Stomach (tissue), 9 donors: ENCODE data around the gene CADM2. TPM values are rescaled to one million over a fixed set of nuclear protein-coding genes. Genes with fewer than 3 reads are reported as not detected.

Experiments used
- DNase-seq, 2 donors: peaks; one replicate each; pipeline versions ENCODE4 v3.0.0 to v3.0.0-alpha.2; 2013 to 2019
- H3K27ac ChIP-seq, 5 donors: fragments of 200-600 bp in 4 of 5; sonication (generic) in 4 of 5; one replicate each; pipeline ENCODE4 v1.5.1; 2013 to 2019; ENCODE audit warnings: mild to moderate bottlenecking in 1 of 5, moderate library complexity in 1 of 5
- H3K27me3 ChIP-seq, 3 donors: fragments of 200-600 bp; sonication (generic); one replicate each; pipeline ENCODE4 v1.5.1; 2017 to 2019; ENCODE audit warnings: mixed run types in 1 of 3
- H3K36me3 ChIP-seq, 4 donors: fragments of 200-600 bp; sonication (generic); 1 replicate in 3 of 4; 2 replicates in 1 of 4; pipeline ENCODE4 v1.5.1; 2016 to 2019
- H3K4me1 ChIP-seq, 4 donors: fragments of 200-600 bp; sonication (generic); one replicate each; pipeline ENCODE4 v1.5.1; 2016 to 2019
- H3K4me3 ChIP-seq, 4 donors: fragments of 200-600 bp; sonication (generic) in 3 of 4; one replicate each; pipeline ENCODE4 v1.5.1; 2016 to 2019; ENCODE audit warnings: mild to moderate bottlenecking in 1 of 4
- H3K9me3 ChIP-seq, 4 donors: fragments of 200-600 bp; sonication (generic); one replicate each; pipeline ENCODE4 v1.5.1; 2016 to 2019
- EP300 ChIP-seq: sonication (generic); formaldehyde crosslinking; IDR thresholded peaks from one replicate; pipeline ENCODE4 v1.6.1; 2017; ENCODE audit warnings: antibody characterized with exemption
- POLR2A ChIP-seq, 4 donors: fragments of 450-650 bp; IDR thresholded peaks; one replicate each; pipeline ENCODE4 v1.6.1; 2016; ENCODE audit warnings: antibody characterized with exemption in 4 of 4, control low read depth in 2 of 4, mild to moderate bottlenecking in 1 of 4, moderate library complexity in 1 of 4
- POLR2AphosphoS5 ChIP-seq, 3 donors: sonication (generic); formaldehyde crosslinking; IDR thresholded peaks; one replicate each; pipeline ENCODE4 v1.6.1; 2016; ENCODE audit warnings: antibody characterized with exemption in 3 of 3
- WGBS, 5 donors: extraction: QIAGEN DNeasy Blood & Tissue Kit in 3 of 5; methylation state at CpG; one replicate each; pipeline versions ENCODE4 v1.1.5 to v1.1.7; 2013 to 2018; 5-methylcytosine and 5-hydroxymethylcytosine counted together
- intact Hi-C: fragments of 100-400 bp; cut with DNase I; formaldehyde crosslinking; loops from one replicate; pipeline ENCODE4 v1.15.1; 2023; ENCODE audit warnings: low total_unique reads
- polyA plus RNA-seq, 3 donors: library from polyadenylated mRNA; stranded (reverse); fragments of 200-250 nt; gene quantifications; one replicate each; pipeline ENCODE4 v1.2.3, GENCODE V29; 2013
- total RNA-seq, 5 donors: library from RNA; depleted of rRNA; stranded (reverse); fragments of >200 nt; gene quantifications; one replicate each; pipeline versions ENCODE4 v1.1.0 to v1.2.3, GENCODE V29; 2014 to 2016
- TF ChIP-seq, protein P1 (sequence below), 7 experiments: fragments of 450-650 bp in 4 of 7; fragments of 200-600 bp in 3 of 7; sonication (generic) in 3 of 7; IDR thresholded peaks; one replicate each; pipeline ENCODE4 v1.5.1; 2016 to 2019; ENCODE audit warnings: antibody characterized with exemption in 7 of 7, control low read depth in 2 of 7, mild to moderate bottlenecking in 1 of 7
- donor health status: healthy with polysubstance abuse.
- donor health status: Bipolar disorder and iron deficiency.
- donor health status: healthy.

Gene CADM2
- total and polyA plus RNA-seq, 8 donors: 0.29 to 8.1 (median 2.0) TPM; not detected in 1

DNA sequence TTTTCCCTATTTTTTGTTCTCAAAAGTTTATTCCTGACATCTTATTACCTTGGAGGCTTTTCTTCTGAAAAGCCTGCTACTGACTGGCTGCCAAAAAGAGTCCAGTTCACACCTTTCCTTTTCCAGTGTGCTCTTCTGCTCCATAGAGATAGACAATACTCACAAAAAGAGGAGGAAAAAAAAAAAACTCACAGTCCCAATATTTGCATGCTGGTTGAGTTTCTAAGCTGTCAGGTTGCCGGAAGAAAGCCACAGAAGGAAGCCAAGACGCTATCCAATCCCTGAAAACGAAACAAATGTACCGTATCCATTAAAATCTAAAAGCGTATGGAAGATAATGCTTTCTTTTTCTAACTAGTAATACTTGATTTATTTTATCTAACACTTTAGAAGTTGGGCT, 299.5 kb downstream of the CADM2 start:
- DNase-seq: no peak
- WGBS, 5 donors: 64 to 77% (median 72%) methylated on average over 5 of the region's 5 CpGs
- intact Hi-C loops: no loop called here
- H3K9me3 ChIP-seq: no peaks in the 10 kb centered on the region
- H3K36me3 ChIP-seq: no peaks in the 10 kb centered on the region
- H3K4me1 ChIP-seq: no peaks in the 10 kb centered on the region
- H3K4me3 ChIP-seq: no peak overlapping the region
- H3K27ac ChIP-seq: no peak overlapping the region
- no peaks in the 10 kb centered on the region for H3K27me3 ChIP-seq
- TF ChIP-seq EP300 (no peak), POLR2AphosphoS5 (IDR thresholded peaks at IDR 0.05) (no peak), POLR2A (IDR thresholded peaks at IDR 0.05) (no peak)
- TF ChIP-seq, protein P1, sequence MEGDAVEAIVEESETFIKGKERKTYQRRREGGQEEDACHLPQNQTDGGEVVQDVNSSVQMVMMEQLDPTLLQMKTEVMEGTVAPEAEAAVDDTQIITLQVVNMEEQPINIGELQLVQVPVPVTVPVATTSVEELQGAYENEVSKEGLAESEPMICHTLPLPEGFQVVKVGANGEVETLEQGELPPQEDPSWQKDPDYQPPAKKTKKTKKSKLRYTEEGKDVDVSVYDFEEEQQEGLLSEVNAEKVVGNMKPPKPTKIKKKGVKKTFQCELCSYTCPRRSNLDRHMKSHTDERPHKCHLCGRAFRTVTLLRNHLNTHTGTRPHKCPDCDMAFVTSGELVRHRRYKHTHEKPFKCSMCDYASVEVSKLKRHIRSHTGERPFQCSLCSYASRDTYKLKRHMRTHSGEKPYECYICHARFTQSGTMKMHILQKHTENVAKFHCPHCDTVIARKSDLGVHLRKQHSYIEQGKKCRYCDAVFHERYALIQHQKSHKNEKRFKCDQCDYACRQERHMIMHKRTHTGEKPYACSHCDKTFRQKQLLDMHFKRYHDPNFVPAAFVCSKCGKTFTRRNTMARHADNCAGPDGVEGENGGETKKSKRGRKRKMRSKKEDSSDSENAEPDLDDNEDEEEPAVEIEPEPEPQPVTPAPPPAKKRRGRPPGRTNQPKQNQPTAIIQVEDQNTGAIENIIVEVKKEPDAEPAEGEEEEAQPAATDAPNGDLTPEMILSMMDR (IDR thresholded peaks at IDR 0.05): no peak

DNA sequence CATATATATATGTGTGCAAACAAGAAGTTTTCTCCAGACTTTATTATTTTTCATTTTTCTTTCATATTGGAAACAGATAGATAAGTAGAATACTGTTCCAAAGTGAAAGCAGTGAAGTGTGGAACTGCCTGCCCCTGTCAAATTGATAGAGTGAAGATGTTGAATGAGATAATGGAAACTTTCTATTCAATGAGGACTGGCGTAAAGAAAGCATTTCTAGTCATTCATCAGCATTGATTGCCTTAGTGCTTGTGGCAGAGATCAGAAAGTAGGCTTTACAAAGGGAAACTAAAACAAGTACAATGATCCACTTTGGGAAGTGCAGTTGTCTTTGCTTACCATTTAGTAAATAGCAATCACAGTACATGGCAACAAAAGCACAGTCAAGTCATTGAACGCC, 300.0 kb downstream of the CADM2 start:
- H3K4me1 ChIP-seq: no peaks in the 10 kb centered on the region
- H3K4me3 ChIP-seq: no peak overlapping the region
- 53 to 69% (median 67%) methylated on average over 2 of the region's 2 CpGs for WGBS, 5 donors
- H3K27me3 ChIP-seq: no peaks in the 10 kb centered on the region
- no peaks in the 10 kb centered on the region for H3K9me3 ChIP-seq
- DNase-seq: no peak
- TF ChIP-seq, protein P1 (IDR thresholded peaks at IDR 0.05): no peak
- TF ChIP-seq EP300 (no peak), POLR2AphosphoS5 (IDR thresholded peaks at IDR 0.05) (no peak), POLR2A (IDR thresholded peaks at IDR 0.05) (no peak)
- H3K27ac ChIP-seq: no peak overlapping the region
- H3K36me3 ChIP-seq: no peaks in the 10 kb centered on the region
- intact Hi-C loops: no loop called here

DNA sequence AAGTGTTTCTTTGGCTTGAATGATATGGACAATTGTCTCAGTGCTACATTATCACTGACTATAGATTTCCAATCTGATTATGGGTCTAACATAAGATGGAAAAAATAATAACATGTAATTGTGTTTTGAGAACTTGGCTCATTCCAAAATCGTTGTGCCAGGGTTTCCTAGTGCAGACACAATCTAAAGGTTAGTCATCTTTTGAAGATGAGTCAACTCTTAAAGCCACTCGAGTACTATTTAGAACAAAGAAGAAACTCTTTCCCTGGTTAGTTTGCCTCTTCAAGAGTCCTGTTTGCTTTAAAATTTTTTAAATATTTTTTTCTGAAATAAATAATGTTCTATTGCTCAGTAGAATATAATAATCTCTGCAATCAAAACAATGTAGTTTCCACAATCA, 301.0 kb downstream of the CADM2 start:
- 54 to 69% (median 62%) methylated on average over 2 of the region's 2 CpGs for WGBS, 5 donors

DNA sequence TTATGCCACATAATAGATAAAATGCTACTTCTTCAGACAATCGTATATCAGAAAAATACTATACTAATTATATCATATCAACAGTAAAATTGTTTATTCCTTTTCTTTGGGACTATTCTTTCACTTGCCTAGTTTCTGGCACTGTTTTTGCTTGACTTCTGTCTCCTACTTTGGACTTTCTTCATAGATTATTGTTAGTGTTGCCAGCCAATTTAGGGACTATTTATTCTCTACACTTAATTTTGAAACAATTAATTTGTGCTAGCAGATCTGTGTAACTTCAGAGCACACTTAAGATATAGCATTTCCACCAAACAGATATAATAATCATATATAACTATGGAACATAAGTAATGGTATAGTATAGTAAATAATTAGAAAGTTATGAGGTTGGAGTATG, 305.6 kb downstream of the CADM2 start:
- no peak for DNase-seq
- H3K4me3 ChIP-seq: no peak overlapping the region
- no peak for TF ChIP-seq POLR2AphosphoS5 (IDR thresholded peaks at IDR 0.05)
- TF ChIP-seq, protein P1 (IDR thresholded peaks at IDR 0.05): no peak
- TF ChIP-seq EP300: no peak
- no peak for TF ChIP-seq POLR2A (IDR thresholded peaks at IDR 0.05)
- no peaks in the 10 kb centered on the region for H3K9me3 ChIP-seq
- no peaks in the 10 kb centered on the region for H3K4me1 ChIP-seq
- intact Hi-C loops: no loop called here
- H3K27me3 ChIP-seq: no peaks in the 10 kb centered on the region
- H3K36me3 ChIP-seq: no peaks in the 10 kb centered on the region
- WGBS, 5 donors: 72 to 83% (median 80%) methylated on average over 1 of the region's 1 CpG
- no peak overlapping the region for H3K27ac ChIP-seq

More for the DNA sequence above, 301.0 kb downstream of the CADM2 start:
- Histone ChIP-seq H3K4me1 (no peaks in the 10 kb centered on the region), H3K4me3 (no peak overlapping the region), H3K9me3 (no peaks in the 10 kb centered on the region), H3K27ac (no peak overlapping the region), H3K27me3 (no peaks in the 10 kb centered on the region), H3K36me3 (no peaks in the 10 kb centered on the region)
- intact Hi-C loops: no loop called here
- DNase-seq: no peak
- no peak for TF ChIP-seq POLR2A (IDR thresholded peaks at IDR 0.05)
- TF ChIP-seq, protein P1 (IDR thresholded peaks at IDR 0.05): no peak
- TF ChIP-seq EP300: no peak
- TF ChIP-seq POLR2AphosphoS5 (IDR thresholded peaks at IDR 0.05): no peak
